ENCODE measurements around the gene CCL17. TPM values are rescaled to one million over a fixed set of nuclear protein-coding genes. Genes with fewer than 3 reads are reported as not detected.

The CCL17 gene
- total and polyA plus RNA-seq, 10 of the 15 experiments (the other 5 are each of a cell fraction or from before 2014, with no cell fraction given) = 1.2 to 84.9 (median 34.2) TPM

DNA sequence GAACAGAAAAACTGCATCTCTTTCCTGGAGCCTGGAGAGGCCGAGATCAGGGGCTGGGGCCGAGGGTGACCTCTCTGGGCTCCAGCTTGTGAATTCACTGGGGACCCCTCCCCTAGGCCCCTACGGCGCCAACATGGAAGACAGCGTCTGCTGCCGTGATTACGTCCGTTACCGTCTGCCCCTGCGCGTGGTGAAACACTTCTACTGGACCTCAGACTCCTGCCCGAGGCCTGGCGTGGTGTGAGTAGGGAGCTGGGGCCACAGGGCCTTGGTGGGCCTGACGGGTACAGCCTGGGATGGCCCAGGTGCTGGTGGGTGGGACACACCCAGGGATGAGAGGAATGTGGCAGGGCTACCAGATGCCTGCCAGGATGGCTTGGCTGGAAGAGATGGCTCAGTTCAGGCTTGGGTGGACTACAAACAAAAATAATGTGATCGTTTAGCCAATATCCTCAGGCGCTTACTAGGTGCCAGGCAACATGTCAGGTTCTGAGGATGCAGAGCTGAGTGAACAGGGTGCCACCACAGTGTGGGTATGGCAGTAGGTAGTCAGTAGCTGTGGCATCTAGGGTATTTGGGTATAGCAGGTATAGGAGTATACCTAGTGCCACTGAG lies 44.1 kb upstream of the CCL17 start:
- no peak overlapping the region for H2AFZ ChIP-seq (ENCODE audit: control insufficient read depth, low read depth, low read length)
- no peak for ATAC-seq
- 52% methylated on average over 16 of the region's 16 CpGs for WGBS (ENCODE audit: insufficient coverage, insufficient replicate concordance, low lambda C conversion rate, missing lambda C conversion rate)
- no peak for DNase-seq (ENCODE audit: low read depth, low spot score)
- peak overlapping the region; percentile 60 for H3K4me2 ChIP-seq (ENCODE audit: control insufficient read depth, insufficient read depth)
- H3K4me1 ChIP-seq (ENCODE audit: control insufficient read depth, insufficient read depth, low read length) = peaks cover 23% of the 10 kb centered on the region
- no peak overlapping the region for H3K27ac ChIP-seq (ENCODE audit: control insufficient read depth, insufficient read depth)
- no peaks in the 10 kb centered on the region; a peak in 1 of 4 replicates for H3K36me3 ChIP-seq (ENCODE audit: control insufficient read depth in 2 of 2, insufficient read depth in 2 of 2, low read length in 1 of 2)
- ChIA-PET CTCF (interaction anchor here (0.7 to 3.6 kb wide), 11 partner anchors 8 to 582 kb away, joined by 3 to 19 read pairs (median 3); partner anchors contain the start of gene CX3CL1), SMC1A (ENCODE audit: uncharacterized antibody, unreplicated experiment) (interaction anchor here (0.9 to 4.2 kb wide), 11 partner anchors 11 to 62 kb away, joined by 3 to 26 read pairs (median 4); partner anchors contain the start of gene CX3CL1), POLR2A (interaction anchor here (0.5 to 2.2 kb wide), 5 partner anchors 8 to 484 kb away, joined by 3 to 18 read pairs (median 6); partner anchors contain the start of gene CX3CL1), RAD21 (ENCODE audit: unreplicated experiment) (interaction anchor here (0.6 to 4.8 kb wide), 10 partner anchors 12 to 58 kb away, joined by 3 to 29 read pairs (median 6); partner anchors contain the start of gene CX3CL1)
- H3K27me3 ChIP-seq (replicated peaks in 1 of 2; ENCODE audit: control insufficient read depth in 2 of 2, insufficient read depth in 2 of 2, low read length in 1 of 2) = no peaks in the 10 kb centered on the region
- no peak for FAIRE-seq
- H4K20me1 ChIP-seq (ENCODE audit: control insufficient read depth, insufficient read depth) = no peaks in the 10 kb centered on the region
- peak overlapping the region; percentile 42 for H3K9ac ChIP-seq (ENCODE audit: control insufficient read depth, insufficient read depth, low read length)
- no TSS peak for BruUV-seq (replicated peaks)
- intact Hi-C loops (cut with micrococcal nuclease; ENCODE audit: unreplicated experiment) (no loop called here), in situ Hi-C loops (cut with MboI) (no loop called here)
- H3K4me3 ChIP-seq = peak overlapping the region; percentile 22; the same call in 1 of the 2 replicates
- no peaks in the 10 kb centered on the region for H3K9me3 ChIP-seq (replicated peaks; ENCODE audit: control insufficient read depth, insufficient read depth, low read length)
- no peaks in the 10 kb centered on the region for H3K79me2 ChIP-seq (ENCODE audit: control insufficient read depth, insufficient read depth, low read length)
- TF ChIP-seq TCF12 (IDR thresholded peaks at IDR 0.05; ENCODE audit: low read depth, low read length) = no peak
- no peak for TF ChIP-seq TAF1 (IDR thresholded peaks at IDR 0.05; ENCODE audit: borderline replicate concordance, low read depth, low read length)
- TF ChIP-seq, protein P1, sequence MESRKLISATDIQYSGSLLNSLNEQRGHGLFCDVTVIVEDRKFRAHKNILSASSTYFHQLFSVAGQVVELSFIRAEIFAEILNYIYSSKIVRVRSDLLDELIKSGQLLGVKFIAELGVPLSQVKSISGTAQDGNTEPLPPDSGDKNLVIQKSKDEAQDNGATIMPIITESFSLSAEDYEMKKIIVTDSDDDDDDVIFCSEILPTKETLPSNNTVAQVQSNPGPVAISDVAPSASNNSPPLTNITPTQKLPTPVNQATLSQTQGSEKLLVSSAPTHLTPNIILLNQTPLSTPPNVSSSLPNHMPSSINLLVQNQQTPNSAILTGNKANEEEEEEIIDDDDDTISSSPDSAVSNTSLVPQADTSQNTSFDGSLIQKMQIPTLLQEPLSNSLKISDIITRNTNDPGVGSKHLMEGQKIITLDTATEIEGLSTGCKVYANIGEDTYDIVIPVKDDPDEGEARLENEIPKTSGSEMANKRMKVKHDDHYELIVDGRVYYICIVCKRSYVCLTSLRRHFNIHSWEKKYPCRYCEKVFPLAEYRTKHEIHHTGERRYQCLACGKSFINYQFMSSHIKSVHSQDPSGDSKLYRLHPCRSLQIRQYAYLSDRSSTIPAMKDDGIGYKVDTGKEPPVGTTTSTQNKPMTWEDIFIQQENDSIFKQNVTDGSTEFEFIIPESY (IDR thresholded peaks at IDR 0.05) = no peak
- no peak for TF ChIP-seq RCOR1 (conservative IDR thresholded peaks at IDR 0.05; ENCODE audit: low read depth, low read length)
- TF ChIP-seq, protein P2, sequence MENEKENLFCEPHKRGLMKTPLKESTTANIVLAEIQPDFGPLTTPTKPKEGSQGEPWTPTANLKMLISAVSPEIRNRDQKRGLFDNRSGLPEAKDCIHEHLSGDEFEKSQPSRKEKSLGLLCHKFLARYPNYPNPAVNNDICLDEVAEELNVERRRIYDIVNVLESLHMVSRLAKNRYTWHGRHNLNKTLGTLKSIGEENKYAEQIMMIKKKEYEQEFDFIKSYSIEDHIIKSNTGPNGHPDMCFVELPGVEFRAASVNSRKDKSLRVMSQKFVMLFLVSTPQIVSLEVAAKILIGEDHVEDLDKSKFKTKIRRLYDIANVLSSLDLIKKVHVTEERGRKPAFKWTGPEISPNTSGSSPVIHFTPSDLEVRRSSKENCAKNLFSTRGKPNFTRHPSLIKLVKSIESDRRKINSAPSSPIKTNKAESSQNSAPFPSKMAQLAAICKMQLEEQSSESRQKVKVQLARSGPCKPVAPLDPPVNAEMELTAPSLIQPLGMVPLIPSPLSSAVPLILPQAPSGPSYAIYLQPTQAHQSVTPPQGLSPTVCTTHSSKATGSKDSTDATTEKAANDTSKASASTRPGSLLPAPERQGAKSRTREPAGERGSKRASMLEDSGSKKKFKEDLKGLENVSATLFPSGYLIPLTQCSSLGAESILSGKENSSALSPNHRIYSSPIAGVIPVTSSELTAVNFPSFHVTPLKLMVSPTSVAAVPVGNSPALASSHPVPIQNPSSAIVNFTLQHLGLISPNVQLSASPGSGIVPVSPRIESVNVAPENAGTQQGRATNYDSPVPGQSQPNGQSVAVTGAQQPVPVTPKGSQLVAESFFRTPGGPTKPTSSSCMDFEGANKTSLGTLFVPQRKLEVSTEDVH (IDR thresholded peaks at IDR 0.05; ENCODE audit: low read depth, partially characterized antibody) = no peak
- peak; percentile 13; the same call in 1 of the 2 replicates for TF ChIP-seq POLR2A (IDR thresholded peaks at IDR 0.05; ENCODE audit: low read depth, low read length)
- no peak for TF ChIP-seq PBX3 (IDR thresholded peaks at IDR 0.05; ENCODE audit: insufficient replicate concordance, low read depth, low read length)
- TF ChIP-seq CHD1 (IDR thresholded peaks at IDR 0.05; ENCODE audit: low read depth, low read length) = no peak
- no peak for TF ChIP-seq PML (IDR thresholded peaks at IDR 0.05; ENCODE audit: low read length)
- TF ChIP-seq CUX1 (IDR thresholded peaks at IDR 0.05; ENCODE audit: insufficient replicate concordance, low read depth, low read length) = no peak
